Testis (tissue), 3 donors: ENCODE results near the gene KCNQ1. TPM values are rescaled to one million over a fixed set of nuclear protein-coding genes. Genes with fewer than 3 reads are reported as not detected.

Experiments used
- DNase-seq: peaks from one replicate; pipeline ENCODE4 v3.0.0-alpha.2; 2019
- H3K27ac ChIP-seq, 2 donors: fragments of 200-600 bp; sonication (generic); one replicate each; pipeline ENCODE4 v1.5.1; 2019
- H3K27me3 ChIP-seq: fragments of 200-600 bp; sonication (generic); one replicate; pipeline ENCODE4 v1.5.1; 2019
- H3K36me3 ChIP-seq: fragments of 200-600 bp; sonication (generic); one replicate; pipeline ENCODE4 v1.5.1; 2017; ENCODE audit warnings: low read depth; ENCODE audit errors: missing control alignments
- H3K4me1 ChIP-seq: fragments of 200-600 bp; sonication (generic); one replicate; pipeline ENCODE4 v1.5.1; 2019
- H3K4me3 ChIP-seq, 2 donors: fragments of 200-600 bp; sonication (generic); one replicate each; pipeline ENCODE4 v1.5.1; 2017 to 2019
- H3K9me3 ChIP-seq: fragments of 200-600 bp; sonication (generic); one replicate; pipeline ENCODE4 v1.5.1; 2017
- CTCF ChIP-seq, 3 experiments: fragments of 450-650 bp in 2 of 3; fragments of 200-600 bp in 1 of 3; sonication (generic) in 1 of 3; IDR thresholded peaks; one replicate each; pipeline ENCODE4 v1.5.1; 2016 to 2019; ENCODE audit warnings: antibody characterized with exemption in 3 of 3, mild to moderate bottlenecking in 2 of 3, moderate library complexity in 1 of 3
- POLR2A ChIP-seq: fragments of 450-650 bp; IDR thresholded peaks from one replicate; pipeline ENCODE4 v1.6.1; 2017; ENCODE audit warnings: antibody characterized with exemption, mild to moderate bottlenecking, moderate library complexity
- WGBS, 2 donors: methylation state at CpG; one replicate each; pipeline ENCODE4 v1.1.5; 2018; 5-methylcytosine and 5-hydroxymethylcytosine counted together
- intact Hi-C: fragments of 100-400 bp; cut with DNase I; formaldehyde crosslinking; loops from one replicate; pipeline ENCODE4 v1.15.1; 2023; ENCODE audit warnings: low total_unique reads
- polyA plus RNA-seq: library from polyadenylated mRNA; stranded (reverse); fragments of 350-450 nt; fragmentation: Illumina TruSeq; extraction: RNeasy Lipid Tissue Mini Kit (QIAGEN cat#74804); gene quantifications from one replicate; pipeline ENCODE4 v1.2.3, GENCODE V29; 2014; ENCODE audit warnings: low read depth, low replicate concordance; ENCODE audit not compliant: insufficient read depth
- total RNA-seq, 2 donors: library from RNA; depleted of rRNA; stranded (reverse); fragments of >200 nt; gene quantifications; one replicate each; pipeline ENCODE4 v1.2.3, GENCODE V29; 2016

The KCNQ1 gene
- total and polyA plus RNA-seq, 3 donors from 2014 or later, result 6.0 to 24.2 (median 12.8) TPM

GRCh38 chr11:2519517-2519861 is 74.7 kb downstream of the KCNQ1 start:
- Histone ChIP-seq H3K9me3 (no peaks in the 10 kb centered on the region), H3K27ac (no peak overlapping the region), H3K4me3 (no peak overlapping the region), H3K4me1 (no peaks in the 10 kb centered on the region), H3K27me3 (no peaks in the 10 kb centered on the region), H3K36me3 (no peaks in the 10 kb centered on the region)
- DNase-seq, result no peak
- TF ChIP-seq POLR2A (no peak), CTCF (IDR thresholded peaks at IDR 0.05) (no peak)
- 87 to 89% methylated on average over 2 of the region's 2 CpGs for WGBS, 2 donors
- intact Hi-C loops, result no loop called here

- intact Hi-C loops, result no loop called here
- H3K36me3 ChIP-seq, result no peaks in the 10 kb centered on the region
- H3K27ac ChIP-seq, result no peak overlapping the region
- no peaks in the 10 kb centered on the region for H3K27me3 ChIP-seq
- H3K4me3 ChIP-seq, result no peak overlapping the region
- 85 to 89% methylated on average over 3 to 22 of the region's 24 CpGs for WGBS, 2 donors
- DNase-seq, result peak; percentile 11
- H3K9me3 ChIP-seq, result no peaks in the 10 kb centered on the region
- H3K4me1 ChIP-seq, result no peaks in the 10 kb centered on the region
- TF ChIP-seq POLR2A (no peak), CTCF (IDR thresholded peaks at IDR 0.05) (no peak)
Observed at GRCh38 chr11:2519862-2520735, 75.3 kb downstream of the KCNQ1 start.

GRCh38 chr11:2520736-2521035 is 75.9 kb downstream of the KCNQ1 start:
- no peak overlapping the region for H3K4me3 ChIP-seq
- no peaks in the 10 kb centered on the region for H3K9me3 ChIP-seq
- no peak for DNase-seq
- H3K27ac ChIP-seq, result no peak overlapping the region
- H3K27me3 ChIP-seq, result no peaks in the 10 kb centered on the region
- 86 to 87% methylated on average over 7 of the region's 7 CpGs for WGBS, 2 donors
- intact Hi-C loops, result no loop called here
- TF ChIP-seq POLR2A, result no peak
- no peak for TF ChIP-seq CTCF (IDR thresholded peaks at IDR 0.05)
- H3K36me3 ChIP-seq, result no peaks in the 10 kb centered on the region
- no peaks in the 10 kb centered on the region for H3K4me1 ChIP-seq

- no peaks in the 10 kb centered on the region for H3K27me3 ChIP-seq
- no peaks in the 10 kb centered on the region for H3K4me1 ChIP-seq
- H3K4me3 ChIP-seq, result no peak overlapping the region
- DNase-seq, result peak; percentile 10
- TF ChIP-seq CTCF (IDR thresholded peaks at IDR 0.05), result no peak
- TF ChIP-seq POLR2A, result no peak
- H3K27ac ChIP-seq, result no peak overlapping the region
- intact Hi-C loops, result no loop called here
- H3K9me3 ChIP-seq, result no peaks in the 10 kb centered on the region
- 89 to 94% methylated on average over 26 of the region's 26 CpGs for WGBS, 2 donors
- no peaks in the 10 kb centered on the region for H3K36me3 ChIP-seq
Observed at GRCh38 chr11:2521081-2521732, 76.4 kb downstream of the KCNQ1 start.
